ENCODE results near the gene GCLC. TPM values are rescaled to one million over a fixed set of nuclear protein-coding genes. Genes with fewer than 3 reads are reported as not detected.

The GCLC gene
- total and polyA plus RNA-seq, 2 donors from 2014 or later: 14.8 to 31.8 TPM

GRCh38 chr6:53566755-53567154 is 21.9 kb upstream of the GCLC start:
- DNase-seq (no peak), FAIRE-seq (no peak)
- intact Hi-C loops (cut with DNase I): no loop called here
- H3K36me3 ChIP-seq (ENCODE audit: control insufficient read depth in 2 of 3, insufficient read depth in 3 of 3, low read length in 3 of 3): no peaks in the 10 kb centered on the region
- H3K9ac ChIP-seq (ENCODE audit: low read length in 3 of 3): no peak overlapping the region
- no peaks in the 10 kb centered on the region for H3K4me1 ChIP-seq (ENCODE audit: control insufficient read depth in 2 of 3, insufficient read depth in 2 of 3, low read depth in 1 of 3, low read length in 3 of 3)
- H3K27me3 ChIP-seq (ENCODE audit: control insufficient read depth, insufficient read depth, low read length): no peaks in the 10 kb centered on the region
- no peak overlapping the region for H3K4me3 ChIP-seq (ENCODE audit: low read length in 3 of 3)
- no peak for TF ChIP-seq CTCF (IDR thresholded peaks at IDR 0.05; ENCODE audit: borderline replicate concordance, extremely low read depth, insufficient read depth)
- no peaks in the 10 kb centered on the region for H3K9me3 ChIP-seq (ENCODE audit: control insufficient read depth in 2 of 3, insufficient read depth in 1 of 3, low read length in 3 of 3)
- no peak overlapping the region for H3K27ac ChIP-seq (ENCODE audit: low read depth in 2 of 2, low read length in 2 of 2)

- FAIRE-seq: no peak
- intact Hi-C loops (cut with DNase I): no loop called here
- H3K27me3 ChIP-seq (ENCODE audit: control insufficient read depth, insufficient read depth, low read length): no peaks in the 10 kb centered on the region
- H3K9me3 ChIP-seq (ENCODE audit: control insufficient read depth in 2 of 3, insufficient read depth in 1 of 3, low read length in 3 of 3): no peaks in the 10 kb centered on the region
- no peaks in the 10 kb centered on the region for H3K4me1 ChIP-seq (ENCODE audit: control insufficient read depth in 2 of 3, insufficient read depth in 2 of 3, low read depth in 1 of 3, low read length in 3 of 3)
- no peak overlapping the region for H3K9ac ChIP-seq (ENCODE audit: low read length in 3 of 3)
- DNase-seq: no peak
- no peak overlapping the region for H3K4me3 ChIP-seq (ENCODE audit: low read length in 3 of 3)
- H3K27ac ChIP-seq (ENCODE audit: low read depth in 2 of 2, low read length in 2 of 2): no peak overlapping the region
- H3K36me3 ChIP-seq (ENCODE audit: control insufficient read depth in 2 of 3, insufficient read depth in 3 of 3, low read length in 3 of 3): no peaks in the 10 kb centered on the region
- TF ChIP-seq CTCF (IDR thresholded peaks at IDR 0.05; ENCODE audit: borderline replicate concordance, extremely low read depth, insufficient read depth): no peak
Observed at GRCh38 chr6:53565886-53566285, 21.0 kb upstream of the GCLC start.

- FAIRE-seq (no peak), DNase-seq (no peak)
- H3K9ac ChIP-seq (ENCODE audit: low read length in 3 of 3): no peak overlapping the region
- no peak overlapping the region for H3K4me3 ChIP-seq (ENCODE audit: low read length in 3 of 3)
- no peaks in the 10 kb centered on the region for H3K9me3 ChIP-seq (ENCODE audit: control insufficient read depth in 2 of 3, insufficient read depth in 1 of 3, low read length in 3 of 3)
- intact Hi-C loops (cut with DNase I): no loop called here
- H3K27ac ChIP-seq (ENCODE audit: low read depth in 2 of 2, low read length in 2 of 2): no peak overlapping the region
- H3K4me1 ChIP-seq (ENCODE audit: control insufficient read depth in 2 of 3, insufficient read depth in 2 of 3, low read depth in 1 of 3, low read length in 3 of 3): no peaks in the 10 kb centered on the region
- no peaks in the 10 kb centered on the region for H3K27me3 ChIP-seq (ENCODE audit: control insufficient read depth, insufficient read depth, low read length)
- H3K36me3 ChIP-seq (ENCODE audit: control insufficient read depth in 2 of 3, insufficient read depth in 3 of 3, low read length in 3 of 3): no peaks in the 10 kb centered on the region
- TF ChIP-seq CTCF (IDR thresholded peaks at IDR 0.05; ENCODE audit: borderline replicate concordance, extremely low read depth, insufficient read depth): no peak
Observed at GRCh38 chr6:53564401-53565065, 19.6 kb upstream of the GCLC start.
